Measurements from ENCODE around the gene OOEP.

The OOEP gene

DNA sequence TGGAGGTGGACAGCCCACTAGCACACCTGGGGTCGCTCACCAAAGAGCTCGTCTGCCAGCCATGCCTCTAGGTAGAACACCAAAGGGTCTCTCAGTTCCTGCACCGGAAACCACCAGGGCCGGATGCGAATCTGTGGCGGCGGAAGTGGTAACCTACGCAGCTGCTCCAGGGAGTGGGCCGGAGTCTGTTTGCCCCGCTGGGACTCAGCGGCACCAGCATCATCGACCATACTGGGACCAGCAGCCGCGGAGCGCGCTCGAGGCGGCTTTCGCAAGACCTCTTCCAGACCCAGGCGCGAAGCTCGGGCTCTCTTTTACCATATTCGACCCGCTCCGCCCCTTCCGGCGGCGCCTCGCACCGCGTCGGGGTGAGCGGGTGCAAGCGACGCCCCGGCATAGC is at the start of gene OOEP:
Gene OOEP, minus strand, starts transcription at position 335 of the 400 bp plus-strand sequence. Its CDS starts 105 bp downstream, at position 230.
- TF ChIP-seq, protein P1, sequence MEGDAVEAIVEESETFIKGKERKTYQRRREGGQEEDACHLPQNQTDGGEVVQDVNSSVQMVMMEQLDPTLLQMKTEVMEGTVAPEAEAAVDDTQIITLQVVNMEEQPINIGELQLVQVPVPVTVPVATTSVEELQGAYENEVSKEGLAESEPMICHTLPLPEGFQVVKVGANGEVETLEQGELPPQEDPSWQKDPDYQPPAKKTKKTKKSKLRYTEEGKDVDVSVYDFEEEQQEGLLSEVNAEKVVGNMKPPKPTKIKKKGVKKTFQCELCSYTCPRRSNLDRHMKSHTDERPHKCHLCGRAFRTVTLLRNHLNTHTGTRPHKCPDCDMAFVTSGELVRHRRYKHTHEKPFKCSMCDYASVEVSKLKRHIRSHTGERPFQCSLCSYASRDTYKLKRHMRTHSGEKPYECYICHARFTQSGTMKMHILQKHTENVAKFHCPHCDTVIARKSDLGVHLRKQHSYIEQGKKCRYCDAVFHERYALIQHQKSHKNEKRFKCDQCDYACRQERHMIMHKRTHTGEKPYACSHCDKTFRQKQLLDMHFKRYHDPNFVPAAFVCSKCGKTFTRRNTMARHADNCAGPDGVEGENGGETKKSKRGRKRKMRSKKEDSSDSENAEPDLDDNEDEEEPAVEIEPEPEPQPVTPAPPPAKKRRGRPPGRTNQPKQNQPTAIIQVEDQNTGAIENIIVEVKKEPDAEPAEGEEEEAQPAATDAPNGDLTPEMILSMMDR (IDR thresholded peaks at IDR 0.05; ENCODE audit: low read depth, low read length, missing control alignments): no peak
- no peak within 1 kb of the TSS for H3K4me3 ChIP-seq (replicated peaks; ENCODE audit: low read depth, low read length)
- DNase-seq (ENCODE audit: extremely low read depth, low read depth): no peak

DNA sequence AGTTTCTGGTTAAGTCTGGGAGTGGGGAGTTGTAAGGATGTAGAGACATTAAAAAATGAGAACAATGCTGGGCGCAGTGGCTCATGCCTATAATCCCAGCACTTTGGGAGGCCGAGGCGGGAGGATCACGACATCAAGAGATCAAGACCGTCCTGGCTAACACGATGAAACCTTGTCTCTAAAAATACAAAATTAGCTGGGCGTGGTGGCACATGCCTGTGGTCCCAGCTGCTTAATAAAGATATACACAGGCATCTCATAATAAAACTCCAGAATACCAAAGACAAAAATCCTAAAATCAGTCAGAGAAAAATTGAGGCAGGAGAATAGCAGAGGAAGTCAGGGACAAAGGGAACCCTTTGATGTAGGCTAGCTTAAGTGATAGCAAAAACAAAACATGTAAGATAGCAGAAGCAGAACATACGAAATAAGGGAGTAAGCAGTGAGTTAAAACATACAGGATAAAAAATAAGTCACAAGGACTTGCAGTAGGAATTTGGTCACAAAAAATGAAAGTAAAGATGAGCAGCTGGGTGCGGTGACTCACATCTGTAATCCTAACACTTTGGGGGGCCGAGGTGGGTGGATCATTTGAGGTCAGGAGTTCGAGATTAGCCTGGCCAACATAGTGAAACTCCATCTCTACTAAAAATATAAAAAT is 48.5 kb upstream of the OOEP start:
- no peak overlapping the region for H3K4me3 ChIP-seq (replicated peaks; ENCODE audit: low read depth, low read length)
- TF ChIP-seq, protein P1 (IDR thresholded peaks at IDR 0.05; ENCODE audit: low read depth, low read length, missing control alignments): no peak
- no peak for DNase-seq (ENCODE audit: extremely low read depth, low read depth)

DNA sequence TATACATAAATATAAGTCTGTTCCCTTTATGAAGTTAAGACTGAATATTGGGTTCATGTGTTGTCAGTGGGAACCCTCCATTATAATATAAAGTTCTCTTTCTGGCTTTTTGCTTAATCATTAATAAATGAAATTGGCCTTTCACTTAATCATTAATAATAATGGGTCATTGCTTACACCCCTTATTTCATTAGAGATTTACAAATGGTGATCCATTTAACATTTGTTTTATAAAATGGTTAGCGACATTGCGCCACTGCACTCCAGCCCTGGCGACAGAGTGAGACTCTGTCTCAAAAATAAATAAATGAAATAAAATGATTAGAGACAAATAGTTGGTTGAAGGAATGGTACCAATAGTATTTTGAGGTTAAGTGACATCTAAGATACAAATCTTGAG is 43.4 kb upstream of the OOEP start:
- TF ChIP-seq, protein P1 (IDR thresholded peaks at IDR 0.05; ENCODE audit: low read depth, low read length, missing control alignments): no peak
- DNase-seq (ENCODE audit: extremely low read depth, low read depth): no peak
- H3K4me3 ChIP-seq (replicated peaks; ENCODE audit: low read depth, low read length): no peak overlapping the region

DNA sequence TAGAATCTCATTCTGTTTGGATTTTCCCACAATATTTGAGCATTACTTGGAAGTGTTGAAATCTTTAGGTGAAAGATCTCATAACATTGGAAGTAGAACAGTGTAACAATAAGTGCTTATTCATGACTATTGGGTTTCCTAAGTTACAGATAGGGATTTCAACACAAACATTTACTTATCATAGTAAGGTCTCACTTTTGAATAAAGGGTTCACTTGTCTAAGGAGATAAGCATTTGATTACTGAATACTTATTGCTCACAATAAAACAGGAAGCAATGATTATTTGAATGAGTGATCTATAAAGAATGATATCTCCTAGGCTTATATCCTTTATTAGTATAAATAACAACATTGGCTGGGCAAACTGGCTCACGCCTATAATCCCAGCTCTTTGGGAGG is 39.7 kb upstream of the OOEP start:
- H3K4me3 ChIP-seq (replicated peaks; ENCODE audit: low read depth, low read length): no peak overlapping the region
- TF ChIP-seq, protein P1 (IDR thresholded peaks at IDR 0.05; ENCODE audit: low read depth, low read length, missing control alignments): no peak
- no peak for DNase-seq (ENCODE audit: extremely low read depth, low read depth)

DNA sequence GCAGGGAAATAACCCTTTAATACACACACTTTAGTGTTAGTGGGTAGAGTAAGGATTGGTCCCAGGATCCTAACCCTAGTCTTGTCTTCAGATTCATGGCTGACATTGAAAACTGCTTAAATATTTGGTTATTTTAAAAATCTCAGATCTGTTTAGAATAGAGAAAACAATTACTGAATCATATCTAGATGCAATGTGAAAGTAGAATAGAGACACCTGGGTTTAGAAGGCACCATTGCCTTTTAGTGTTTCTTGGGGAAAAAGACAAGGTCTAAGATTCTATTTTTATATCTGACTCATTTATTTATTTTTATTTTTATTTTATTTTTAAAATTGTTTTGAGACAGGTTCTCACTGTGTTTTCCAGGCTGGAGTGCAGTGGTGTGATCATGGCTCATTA is 31.0 kb upstream of the OOEP start:
- H3K4me3 ChIP-seq (replicated peaks; ENCODE audit: low read depth, low read length): no peak overlapping the region
- no peak for DNase-seq (ENCODE audit: extremely low read depth, low read depth)
- TF ChIP-seq, protein P1 (IDR thresholded peaks at IDR 0.05; ENCODE audit: low read depth, low read length, missing control alignments): no peak

DNA sequence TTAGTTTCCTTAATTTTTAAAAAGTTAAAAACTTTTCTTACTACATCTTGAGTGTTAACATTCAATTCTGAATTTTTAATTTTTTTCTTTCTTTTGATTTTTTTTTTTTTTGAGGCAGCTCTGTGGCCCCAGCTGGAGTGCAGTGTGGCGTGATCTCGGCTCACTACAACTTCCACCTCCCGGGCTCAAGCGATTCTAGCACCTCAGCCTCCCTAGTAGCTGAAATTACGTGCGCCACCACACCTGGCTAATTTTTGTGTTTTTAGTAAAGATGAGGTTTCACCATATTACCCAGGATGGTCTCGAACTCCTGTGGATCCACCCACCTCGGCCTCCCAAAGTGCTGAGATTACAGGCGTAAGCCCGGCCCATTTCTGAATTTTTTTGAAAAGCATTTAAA is 26.2 kb upstream of the OOEP start:
- no peak overlapping the region for H3K4me3 ChIP-seq (replicated peaks; ENCODE audit: low read depth, low read length)
- no peak for DNase-seq (ENCODE audit: extremely low read depth, low read depth)
- TF ChIP-seq, protein P1 (IDR thresholded peaks at IDR 0.05; ENCODE audit: low read depth, low read length, missing control alignments): no peak

Data from HFF-Myc (cell line).